Keratinocyte (primary cell): Measurements from ENCODE around the gene LUM.

Source experiments
- CTCF ChIP-seq, 3 experiments: IDR thresholded peaks in 1 of 3; conservative IDR thresholded peaks in 1 of 3; optimal IDR thresholded peaks in 1 of 3; 2 replicates in 2 of 3; 3 replicates in 1 of 3; pipeline versions ENCODE3 to v1.5.1; 2011; ENCODE audit warnings: low read length in 3 of 3, mild to moderate bottlenecking in 3 of 3, moderate library complexity in 2 of 3, control low read depth in 1 of 3, inconsistent platforms in 1 of 3; ENCODE audit not compliant: insufficient read depth in 2 of 3; ENCODE audit errors: extremely low read depth in 1 of 3
- EZH2 ChIP-seq: IDR thresholded peaks from one replicate; pipeline ENCODE4 v1.6.1; 2012; ENCODE audit warnings: inconsistent platforms, mild to moderate bottlenecking, low read length, moderate library complexity

- no peak for TF ChIP-seq CTCF (optimal IDR thresholded peaks at IDR 0.05 in 1 of 3, IDR thresholded peaks at IDR 0.05 in 1 of 3, conservative IDR thresholded peaks at IDR 0.05 in 1 of 3; ENCODE audit: extremely low read depth in 1 of 3, insufficient read depth in 2 of 3, low read length in 3 of 3)
- TF ChIP-seq EZH2: no peak
Measured at GRCh38 chr12:91080041-91080440, 31.3 kb downstream of the LUM start.
